SK-N-MC (cell line): ENCODE data around the gene ANKRD13C.

Experiments used
- EZH2 ChIP-seq: fragments of 200-600 bp; sonication (generic); IDR thresholded peaks from one replicate; pipeline ENCODE4 v1.6.1; 2017; ENCODE audit warnings: antibody characterized with exemption
- POLR2AphosphoS5 ChIP-seq: IDR thresholded peaks from 2 replicates; pipeline ENCODE4 v1.6.1; 2012; ENCODE audit warnings: mild to moderate bottlenecking, low read depth, low read length, borderline replicate concordance

GRCh38 chr1:70400335-70400734 is 45.8 kb upstream of the ANKRD13C start:
- no peak for TF ChIP-seq POLR2AphosphoS5
- TF ChIP-seq EZH2: no peak
